Transverse colon (tissue), 4 donors: ENCODE measurements around the gene ZNF239. TPM values are rescaled to one million over a fixed set of nuclear protein-coding genes. Genes with fewer than 3 reads are reported as not detected.
"Not testable (repeated sequence)": the region's sequence is repeated elsewhere in the genome, so short reads cannot be mapped to it uniquely, and the experiment has no call there.

Experiments used
- DNase-seq: peaks from one replicate; pipeline ENCODE4 v3.0.0-alpha.2; 2019
- H3K27ac ChIP-seq, 4 donors: fragments of 200-600 bp; sonication (generic); 2 replicates each; pipeline ENCODE4 v1.5.1; 2016 to 2018; ENCODE audit warnings: inconsistent platforms in 4 of 4
- H3K27me3 ChIP-seq: fragments of 200-600 bp; sonication (generic); 2 replicates; pipeline ENCODE4 v1.5.1; 2017; ENCODE audit warnings: inconsistent platforms
- H3K36me3 ChIP-seq, 4 donors: fragments of 200-600 bp; sonication (generic); 2 replicates each; pipeline ENCODE4 v1.5.1; 2017 to 2019; ENCODE audit warnings: inconsistent platforms in 4 of 4
- H3K4me1 ChIP-seq, 4 donors: fragments of 200-600 bp; sonication (generic); 2 replicates each; pipeline ENCODE4 v1.5.1; 2017 to 2020; ENCODE audit warnings: inconsistent platforms in 4 of 4
- H3K4me3 ChIP-seq, 4 donors: fragments of 200-600 bp; sonication (generic); 1 replicate in 1 of 4; 2 replicates in 3 of 4; pipeline versions ENCODE4 v1.5.1 to v1.6.1; 2017 to 2019; ENCODE audit warnings: inconsistent platforms in 4 of 4
- H3K9me3 ChIP-seq, 2 donors: fragments of 200-600 bp; sonication (generic); 2 replicates each; pipeline ENCODE4 v1.5.1; 2017 to 2019; ENCODE audit warnings: inconsistent platforms in 2 of 2
- EP300 ChIP-seq: sonication (generic); formaldehyde crosslinking; IDR thresholded peaks from one replicate; pipeline ENCODE4 v1.6.1; 2017; ENCODE audit warnings: antibody characterized with exemption, low read depth
- POLR2A ChIP-seq: fragments of 450-650 bp; IDR thresholded peaks from one replicate; pipeline ENCODE4 v1.6.1; 2016; ENCODE audit warnings: antibody characterized with exemption, mild to moderate bottlenecking, moderate library complexity
- POLR2AphosphoS5 ChIP-seq, 3 donors: sonication (generic); formaldehyde crosslinking; IDR thresholded peaks; one replicate each; pipeline ENCODE4 v1.6.1; 2016; ENCODE audit warnings: antibody characterized with exemption in 3 of 3
- WGBS, 2 donors: methylation state at CpG; one replicate each; pipeline ENCODE4 v1.1.5; 2018; ENCODE audit warnings: low coverage in 1 of 2; 5-methylcytosine and 5-hydroxymethylcytosine counted together
- in situ Hi-C, 4 donors: fragments of 200-750 bp; cut with MboI; loops; one replicate each; pipeline versions ENCODE4 v1.15.0 to v1.15.1; 2017; ENCODE audit warnings: low sequenced_read_pairs in 3 of 4, low pct_ligation_motif_present in 1 of 4, low pct_unique_long_range_greater_than_20kb in 1 of 4
- intact Hi-C: fragments of 100-400 bp; cut with DNase I; formaldehyde crosslinking; loops from one replicate; pipeline ENCODE4 v1.15.1; 2023; ENCODE audit warnings: low total_unique reads
- total RNA-seq, 4 donors: library from RNA; depleted of rRNA; stranded (reverse); fragments of >200 nt; gene quantifications; one replicate each; pipeline ENCODE4 v1.1.0, GENCODE V29; 2016
- TF ChIP-seq, protein P1 (sequence below), 5 experiments: fragments of 200-600 bp in 3 of 5; fragments of 450-650 bp in 2 of 5; sonication (generic) in 3 of 5; IDR thresholded peaks; 1 replicate in 2 of 5; 2 replicates in 3 of 5; pipeline ENCODE4 v1.5.1; 2016 to 2017; ENCODE audit warnings: antibody characterized with exemption in 5 of 5, inconsistent platforms in 3 of 5, mild to moderate bottlenecking in 2 of 5, moderate library complexity in 1 of 5

The ZNF239 gene
- total RNA-seq, 4 donors from 2014 or later = 1.4 to 8.2 (median 3.6) TPM

DNA sequence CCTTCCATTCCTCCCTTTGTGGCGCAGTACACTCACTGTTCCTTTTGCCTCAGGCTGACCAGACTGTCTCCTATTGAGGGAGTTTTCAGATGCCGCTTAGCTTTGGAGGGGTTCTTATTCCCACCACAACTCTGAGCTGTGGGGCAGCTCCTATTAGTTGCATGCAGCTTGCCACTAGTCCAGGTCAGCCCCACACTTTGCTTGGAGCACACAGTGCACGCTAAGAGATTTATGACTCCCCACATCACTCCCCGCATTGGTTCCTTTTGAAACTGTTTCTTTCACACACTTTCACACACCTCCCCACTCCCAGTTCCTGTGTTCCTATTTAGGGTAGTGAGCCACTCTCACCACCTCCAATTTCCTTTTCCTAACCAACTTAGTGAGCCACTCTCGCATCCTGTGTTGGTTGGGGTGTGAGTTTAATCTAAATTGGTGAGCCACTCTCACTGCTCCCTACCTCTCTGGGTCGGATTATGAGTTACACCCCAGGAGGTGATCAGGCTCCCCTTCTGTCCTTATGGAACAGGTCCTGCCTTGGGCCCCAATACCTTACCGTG is 21.4 kb upstream of the ZNF239 start:
- no peak overlapping the region for H3K4me3 ChIP-seq
- H3K9me3 ChIP-seq = no peaks in the 10 kb centered on the region
- no peak for DNase-seq
- H3K36me3 ChIP-seq = no peaks in the 10 kb centered on the region
- H3K4me1 ChIP-seq = peaks cover 0 to 14% (median 4%) of the 10 kb centered on the region in 4 donors
- intact Hi-C loops = no loop called here
- H3K27me3 ChIP-seq = no peaks in the 10 kb centered on the region
- in situ Hi-C loops = no loop called here
- no peak overlapping the region for H3K27ac ChIP-seq
- 63 to 75% methylated on average over 4 to 7 of the region's 7 CpGs for WGBS, 2 donors
- TF ChIP-seq POLR2A = no peak
- TF ChIP-seq EP300 = no peak
- TF ChIP-seq, protein P1, sequence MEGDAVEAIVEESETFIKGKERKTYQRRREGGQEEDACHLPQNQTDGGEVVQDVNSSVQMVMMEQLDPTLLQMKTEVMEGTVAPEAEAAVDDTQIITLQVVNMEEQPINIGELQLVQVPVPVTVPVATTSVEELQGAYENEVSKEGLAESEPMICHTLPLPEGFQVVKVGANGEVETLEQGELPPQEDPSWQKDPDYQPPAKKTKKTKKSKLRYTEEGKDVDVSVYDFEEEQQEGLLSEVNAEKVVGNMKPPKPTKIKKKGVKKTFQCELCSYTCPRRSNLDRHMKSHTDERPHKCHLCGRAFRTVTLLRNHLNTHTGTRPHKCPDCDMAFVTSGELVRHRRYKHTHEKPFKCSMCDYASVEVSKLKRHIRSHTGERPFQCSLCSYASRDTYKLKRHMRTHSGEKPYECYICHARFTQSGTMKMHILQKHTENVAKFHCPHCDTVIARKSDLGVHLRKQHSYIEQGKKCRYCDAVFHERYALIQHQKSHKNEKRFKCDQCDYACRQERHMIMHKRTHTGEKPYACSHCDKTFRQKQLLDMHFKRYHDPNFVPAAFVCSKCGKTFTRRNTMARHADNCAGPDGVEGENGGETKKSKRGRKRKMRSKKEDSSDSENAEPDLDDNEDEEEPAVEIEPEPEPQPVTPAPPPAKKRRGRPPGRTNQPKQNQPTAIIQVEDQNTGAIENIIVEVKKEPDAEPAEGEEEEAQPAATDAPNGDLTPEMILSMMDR (IDR thresholded peaks at IDR 0.05) = no peak
- no peak for TF ChIP-seq POLR2AphosphoS5 (IDR thresholded peaks at IDR 0.05)

GRCh38 chr10:43594944-43595589 is 20.7 kb upstream of the ZNF239 start:
- DNase-seq = no peak
- intact Hi-C loops (no loop called here), in situ Hi-C loops (no loop called here)
- H3K36me3 ChIP-seq = no peaks in the 10 kb centered on the region
- no peaks in the 10 kb centered on the region for H3K27me3 ChIP-seq
- H3K4me1 ChIP-seq = peaks cover 0 to 14% (median 4%) of the 10 kb centered on the region in 4 donors
- WGBS, 2 donors = 24% methylated on average over 8 of the region's 8 CpGs; no CpG with 5 or more reads in 1 of the 2 donors
- H3K27ac ChIP-seq = no peak overlapping the region
- H3K4me3 ChIP-seq = peak overlapping the region in 1 of 4 donors; percentile 39
- TF ChIP-seq, protein P1 (IDR thresholded peaks at IDR 0.05) = no peak
- TF ChIP-seq EP300 = no peak
- TF ChIP-seq POLR2AphosphoS5 (IDR thresholded peaks at IDR 0.05) = no peak
- no peak for TF ChIP-seq POLR2A
- no peaks in the 10 kb centered on the region for H3K9me3 ChIP-seq

GRCh38 chr10:43591303-43591904 is 17.0 kb upstream of the ZNF239 start:
- no peak for DNase-seq
- H3K27ac ChIP-seq = no peak overlapping the region
- intact Hi-C loops (no loop called here), in situ Hi-C loops (no loop called here)
- H3K36me3 ChIP-seq = no peaks in the 10 kb centered on the region
- peaks cover 0 to 16% (median 4%) of the 10 kb centered on the region in 4 donors for H3K4me1 ChIP-seq
- 90 to 91% methylated on average over 4 to 5 of the region's 5 CpGs for whole genome bisulfite sequencing, 2 donors
- H3K27me3 ChIP-seq = no peaks in the 10 kb centered on the region
- no peaks in the 10 kb centered on the region for H3K9me3 ChIP-seq
- TF ChIP-seq POLR2AphosphoS5 (IDR thresholded peaks at IDR 0.05) = no peak
- no peak for TF ChIP-seq EP300
- TF ChIP-seq, protein P1 (IDR thresholded peaks at IDR 0.05) = no peak
- no peak for TF ChIP-seq POLR2A
- no peak overlapping the region for H3K4me3 ChIP-seq

GRCh38 chr10:43586730-43587115 is 12.3 kb upstream of the ZNF239 start:
- DNase-seq, H3K9me3 ChIP-seq, H3K27ac ChIP-seq, intact Hi-C loops, in situ Hi-C loops, H3K27me3 ChIP-seq, H3K4me1 ChIP-seq, H3K36me3 ChIP-seq, H3K4me3 ChIP-seq: not testable (repeated sequence)
- 57% methylated on average over 3 of the region's 3 CpGs; no CpG with 5 or more reads in 1 of the 2 donors for WGBS, 2 donors
